ENCODE results near the gene CPD. TPM values are rescaled to one million over a fixed set of nuclear protein-coding genes. Genes with fewer than 3 reads are reported as not detected.
"Not testable (repeated sequence)": the region's sequence is repeated elsewhere in the genome, so short reads cannot be mapped to it uniquely, and the experiment has no call there.

CPD gene
- total RNA-seq, 2 donors from 2014 or later = 56.5 to 89.5 TPM

GRCh38 chr17:30449480-30449879 is 70.8 kb downstream of the CPD start:
- no peak for TF ChIP-seq CTCF (IDR thresholded peaks at IDR 0.05)
- no peak for DNase-seq
- intact Hi-C loops (cut with DNase I) = no loop called here
- Histone ChIP-seq H3K4me3 (no peak overlapping the region), H3K9ac (ENCODE audit: low read depth in 2 of 2, low read length in 2 of 2) (no peak overlapping the region), H3K27ac (no peak overlapping the region), H3K36me3 (no peaks in the 10 kb centered on the region), H3K4me1 (no peaks in the 10 kb centered on the region), H3K27me3 (no peaks in the 10 kb centered on the region), H3K9me3 (no peaks in the 10 kb centered on the region)

GRCh38 chr17:30450125-30451027 is 71.6 kb downstream of the CPD start:
- no peak overlapping the region for H3K4me3 ChIP-seq
- intact Hi-C loops (cut with DNase I) = no loop called here
- no peak overlapping the region for H3K9ac ChIP-seq (ENCODE audit: low read depth in 2 of 2, low read length in 2 of 2)
- H3K36me3 ChIP-seq = no peaks in the 10 kb centered on the region
- no peaks in the 10 kb centered on the region for H3K4me1 ChIP-seq
- H3K27me3 ChIP-seq = no peaks in the 10 kb centered on the region
- no peak overlapping the region for H3K27ac ChIP-seq
- no peak for DNase-seq
- no peak for TF ChIP-seq CTCF (IDR thresholded peaks at IDR 0.05)
- H3K9me3 ChIP-seq = no peaks in the 10 kb centered on the region

GRCh38 chr17:30454635-30455034 is 75.9 kb downstream of the CPD start:
- intact Hi-C loops (cut with DNase I) = no loop called here
- H3K27ac ChIP-seq = no peak overlapping the region
- no peak overlapping the region for H3K4me3 ChIP-seq
- DNase-seq = no peak
- H3K27me3 ChIP-seq = no peaks in the 10 kb centered on the region
- H3K9me3 ChIP-seq = no peaks in the 10 kb centered on the region
- no peak for TF ChIP-seq CTCF (IDR thresholded peaks at IDR 0.05)
- H3K9ac ChIP-seq (ENCODE audit: low read depth in 2 of 2, low read length in 2 of 2) = no peak overlapping the region
- no peaks in the 10 kb centered on the region for H3K36me3 ChIP-seq
- no peaks in the 10 kb centered on the region for H3K4me1 ChIP-seq

- H3K4me1 ChIP-seq = no peaks in the 10 kb centered on the region
- intact Hi-C loops (cut with DNase I) = no loop called here
- no peak overlapping the region for H3K9ac ChIP-seq (ENCODE audit: low read depth in 2 of 2, low read length in 2 of 2)
- H3K36me3 ChIP-seq = no peaks in the 10 kb centered on the region
- no peak overlapping the region for H3K4me3 ChIP-seq
- TF ChIP-seq CTCF (IDR thresholded peaks at IDR 0.05) = no peak
- no peaks in the 10 kb centered on the region for H3K27me3 ChIP-seq
- no peak overlapping the region for H3K27ac ChIP-seq
- DNase-seq = no peak
- H3K9me3 ChIP-seq = no peaks in the 10 kb centered on the region
Observed at GRCh38 chr17:30458371-30458770, 79.6 kb downstream of the CPD start.

- H3K27me3 ChIP-seq; H3K36me3 ChIP-seq; H3K9me3 ChIP-seq; H3K4me1 ChIP-seq; DNase-seq; H3K9ac ChIP-seq (ENCODE audit: low read depth in 2 of 2, low read length in 2 of 2); intact Hi-C loops (cut with DNase I); H3K27ac ChIP-seq; H3K4me3 ChIP-seq: not testable (repeated sequence)
Observed at GRCh38 chr17:30458797-30459413, 80.2 kb downstream of the CPD start.

GRCh38 chr17:30468465-30468864 is 89.7 kb downstream of the CPD start:
- no peak overlapping the region for H3K27ac ChIP-seq
- intact Hi-C loops (cut with DNase I) = no loop called here
- H3K36me3 ChIP-seq = peaks cover 8% of the 10 kb centered on the region
- H3K27me3 ChIP-seq = no peaks in the 10 kb centered on the region
- no peaks in the 10 kb centered on the region for H3K4me1 ChIP-seq
- H3K9me3 ChIP-seq = no peaks in the 10 kb centered on the region
- no peak overlapping the region for H3K9ac ChIP-seq (ENCODE audit: low read depth in 2 of 2, low read length in 2 of 2)
- no peak overlapping the region for H3K4me3 ChIP-seq
- no peak for DNase-seq
- TF ChIP-seq CTCF (IDR thresholded peaks at IDR 0.05) = no peak
